GM06990 (cell line): ENCODE data around the gene CTNNA3.

Source experiments
- DNase-seq: peaks from one replicate; pipeline ENCODE4 v3.0.0-alpha.2; 2011; ENCODE audit not compliant: insufficient read length; ENCODE audit errors: extremely low read depth
- H3K27me3 ChIP-seq: replicated peaks from 2 replicates; pipeline ENCODE4 v1.6.0; 2011; ENCODE audit warnings: low read length; ENCODE audit not compliant: control insufficient read depth, insufficient read depth
- H3K36me3 ChIP-seq: 2 replicates; pipeline ENCODE4 v1.5.1; 2011; ENCODE audit warnings: low read length; ENCODE audit not compliant: control insufficient read depth, insufficient read depth
- H3K4me3 ChIP-seq: replicated peaks from 2 replicates; pipeline ENCODE4 v1.5.1; 2011; ENCODE audit warnings: low read depth, mild to moderate bottlenecking, control low read depth, low read length
- CTCF ChIP-seq: IDR thresholded peaks from 2 replicates; pipeline ENCODE4 v1.5.1; 2011; ENCODE audit warnings: low read length, control low read depth, mild to moderate bottlenecking, inconsistent platforms; ENCODE audit not compliant: insufficient read depth, poor library complexity, severe bottlenecking

Gene CTNNA3

GRCh38 chr10:67603701-67604100 lies 92.3 kb downstream of the CTNNA3 start:
- DNase-seq: no peak
- Histone ChIP-seq H3K36me3 (no peaks in the 10 kb centered on the region), H3K4me3 (no peak overlapping the region), H3K27me3 (no peaks in the 10 kb centered on the region)
- TF ChIP-seq CTCF: no peak

- Histone ChIP-seq H3K36me3 (no peaks in the 10 kb centered on the region), H3K27me3 (no peaks in the 10 kb centered on the region), H3K4me3 (no peak overlapping the region)
- TF ChIP-seq CTCF: no peak
- DNase-seq: no peak
Observed at GRCh38 chr10:67603086-67603485, 92.9 kb downstream of the CTNNA3 start.

GRCh38 chr10:67602268-67602950 lies 93.6 kb downstream of the CTNNA3 start:
- Histone ChIP-seq H3K27me3 (no peaks in the 10 kb centered on the region), H3K36me3 (no peaks in the 10 kb centered on the region), H3K4me3 (no peak overlapping the region)
- no peak for DNase-seq
- TF ChIP-seq CTCF: no peak

GRCh38 chr10:67599597-67599996 lies 96.4 kb downstream of the CTNNA3 start:
- H3K27me3 ChIP-seq: no peaks in the 10 kb centered on the region
- H3K4me3 ChIP-seq: no peak overlapping the region
- no peak for DNase-seq
- no peak for TF ChIP-seq CTCF
- H3K36me3 ChIP-seq: no peaks in the 10 kb centered on the region

GRCh38 chr10:67596641-67597040 lies 99.4 kb downstream of the CTNNA3 start:
- no peaks in the 10 kb centered on the region for H3K27me3 ChIP-seq
- DNase-seq: no peak
- TF ChIP-seq CTCF: no peak
- H3K36me3 ChIP-seq: no peaks in the 10 kb centered on the region
- H3K4me3 ChIP-seq: no peak overlapping the region

- no peak for TF ChIP-seq CTCF
- no peak for DNase-seq
- H3K27me3 ChIP-seq: no peaks in the 10 kb centered on the region
Observed at GRCh38 chr10:67587771-67588170, 108.2 kb downstream of the CTNNA3 start.

More at GRCh38 chr10:67587771-67588170, 108.2 kb downstream of the CTNNA3 start:
- no peak overlapping the region for H3K4me3 ChIP-seq
- no peaks in the 10 kb centered on the region for H3K36me3 ChIP-seq
